ENCODE data around the gene GRHL1.

DNA sequence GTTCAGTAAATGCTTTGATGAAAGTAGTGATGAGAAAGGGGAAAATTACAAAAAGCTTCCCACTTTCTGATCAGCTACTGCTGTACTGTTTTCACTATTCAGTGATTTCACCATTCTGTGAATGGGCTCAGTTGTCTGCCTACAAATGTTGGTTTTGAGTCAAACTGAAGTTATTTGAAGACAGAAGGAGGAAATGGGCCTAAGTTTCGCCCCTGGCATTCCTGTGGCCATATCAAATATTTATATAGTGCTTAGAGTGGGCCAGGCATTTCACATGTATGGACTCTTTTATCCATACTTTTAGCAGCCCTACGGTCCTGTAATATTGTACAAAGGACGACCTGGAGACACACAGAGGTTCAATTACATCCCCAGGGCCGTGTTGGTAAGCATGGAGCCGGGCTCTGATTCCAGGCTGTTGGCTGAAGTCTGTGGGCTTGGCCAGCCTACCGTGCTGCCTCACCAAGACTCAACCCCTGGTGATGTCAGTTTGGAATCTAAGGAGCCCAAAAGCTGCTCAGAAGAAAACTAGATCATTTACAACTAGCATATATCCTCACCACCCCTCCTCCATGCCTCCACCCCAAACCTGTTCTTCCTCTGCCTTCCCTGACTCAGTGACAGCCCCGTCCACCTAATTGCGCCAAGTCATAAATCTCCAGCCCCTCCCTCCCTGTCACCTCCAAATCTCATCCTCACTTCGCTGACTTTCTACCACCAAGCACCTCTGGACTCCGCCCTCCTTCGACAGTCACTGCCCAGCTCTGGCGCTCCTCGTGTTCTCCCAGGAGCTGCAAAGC lies 10.1 kb upstream of the GRHL1 start:
- TF ChIP-seq, protein P1, sequence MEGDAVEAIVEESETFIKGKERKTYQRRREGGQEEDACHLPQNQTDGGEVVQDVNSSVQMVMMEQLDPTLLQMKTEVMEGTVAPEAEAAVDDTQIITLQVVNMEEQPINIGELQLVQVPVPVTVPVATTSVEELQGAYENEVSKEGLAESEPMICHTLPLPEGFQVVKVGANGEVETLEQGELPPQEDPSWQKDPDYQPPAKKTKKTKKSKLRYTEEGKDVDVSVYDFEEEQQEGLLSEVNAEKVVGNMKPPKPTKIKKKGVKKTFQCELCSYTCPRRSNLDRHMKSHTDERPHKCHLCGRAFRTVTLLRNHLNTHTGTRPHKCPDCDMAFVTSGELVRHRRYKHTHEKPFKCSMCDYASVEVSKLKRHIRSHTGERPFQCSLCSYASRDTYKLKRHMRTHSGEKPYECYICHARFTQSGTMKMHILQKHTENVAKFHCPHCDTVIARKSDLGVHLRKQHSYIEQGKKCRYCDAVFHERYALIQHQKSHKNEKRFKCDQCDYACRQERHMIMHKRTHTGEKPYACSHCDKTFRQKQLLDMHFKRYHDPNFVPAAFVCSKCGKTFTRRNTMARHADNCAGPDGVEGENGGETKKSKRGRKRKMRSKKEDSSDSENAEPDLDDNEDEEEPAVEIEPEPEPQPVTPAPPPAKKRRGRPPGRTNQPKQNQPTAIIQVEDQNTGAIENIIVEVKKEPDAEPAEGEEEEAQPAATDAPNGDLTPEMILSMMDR (IDR thresholded peaks at IDR 0.05): no peak
- TF ChIP-seq ZFX (IDR thresholded peaks at IDR 0.05; ENCODE audit: borderline replicate concordance): no peak
